GM13976 (cell line): Measurements from ENCODE around the gene SLC35F3.
"Not testable (repeated sequence)": the region's sequence is repeated elsewhere in the genome, so short reads cannot be mapped to it uniquely, and the experiment has no call there.

Experiments used
- DNase-seq: peaks from one replicate; pipeline ENCODE4 v3.0.0; 2012; ENCODE audit warnings: low spot score
- CTCF ChIP-seq: IDR thresholded peaks from 2 replicates; pipeline ENCODE4 v1.5.1; 2012; ENCODE audit warnings: borderline replicate concordance, mild to moderate bottlenecking; ENCODE audit not compliant: insufficient read depth; ENCODE audit errors: extremely low read depth, missing control alignments, control extremely low read depth
- in situ Hi-C: fragments of 300-500 bp; cut with MboI; formaldehyde crosslinking; loops from one replicate; pipeline ENCODE4 v1.12.0; 2022; ENCODE audit warnings: low sequenced_read_pairs, mixed read lengths, inconsistent platforms; ENCODE audit not compliant: unreplicated experiment

The SLC35F3 gene

GRCh38 chr1:234337233-234337632 is 432.8 kb downstream of the SLC35F3 start:
- in situ Hi-C loops = no loop called here
- no peak for TF ChIP-seq CTCF
- no peak for DNase-seq

- in situ Hi-C loops = no loop called here
- no peak for DNase-seq
- no peak for TF ChIP-seq CTCF
Measured at GRCh38 chr1:234340528-234340927, 436.1 kb downstream of the SLC35F3 start.

DNA sequence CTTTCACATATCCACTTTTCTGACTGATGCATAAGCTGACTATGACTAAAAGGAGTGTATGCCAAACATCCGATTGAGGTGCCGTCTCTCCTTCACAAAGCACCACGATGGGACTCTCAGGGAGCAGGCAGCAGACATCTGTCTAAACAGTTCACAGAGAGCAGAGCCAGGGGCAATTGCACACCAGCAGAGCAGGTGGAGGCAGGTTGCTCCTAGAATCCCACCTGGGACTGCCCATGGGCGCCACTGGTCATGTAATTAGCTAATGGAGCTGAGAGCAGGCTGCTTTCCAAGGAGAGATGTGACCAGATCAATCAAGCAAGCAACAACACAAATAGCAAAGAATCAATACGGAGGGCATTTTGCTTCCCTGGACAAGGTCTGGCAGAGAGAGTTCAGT is 438.3 kb downstream of the SLC35F3 start:
- no peak for DNase-seq
- in situ Hi-C loops = no loop called here
- no peak for TF ChIP-seq CTCF

DNA sequence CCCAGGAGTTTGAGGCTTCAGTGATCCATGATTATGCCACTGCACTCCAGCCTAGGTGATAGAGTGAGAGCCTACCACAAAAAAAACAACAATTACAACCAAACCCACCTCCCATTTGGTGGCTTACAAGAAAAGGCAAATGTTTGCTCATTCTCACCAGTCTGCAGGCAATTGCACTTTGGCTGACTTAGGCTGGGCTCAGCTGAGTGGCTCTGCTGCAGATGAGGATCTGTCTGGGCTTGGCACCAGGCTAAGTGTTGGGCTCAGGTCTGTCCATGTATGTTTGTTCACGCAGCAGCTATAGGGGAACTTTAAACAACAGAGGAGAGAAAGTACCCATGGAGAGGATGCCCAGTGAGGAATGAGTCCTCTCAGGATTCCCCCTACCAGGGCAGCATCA is 440.8 kb downstream of the SLC35F3 start:
- TF ChIP-seq CTCF = no peak

DNA sequence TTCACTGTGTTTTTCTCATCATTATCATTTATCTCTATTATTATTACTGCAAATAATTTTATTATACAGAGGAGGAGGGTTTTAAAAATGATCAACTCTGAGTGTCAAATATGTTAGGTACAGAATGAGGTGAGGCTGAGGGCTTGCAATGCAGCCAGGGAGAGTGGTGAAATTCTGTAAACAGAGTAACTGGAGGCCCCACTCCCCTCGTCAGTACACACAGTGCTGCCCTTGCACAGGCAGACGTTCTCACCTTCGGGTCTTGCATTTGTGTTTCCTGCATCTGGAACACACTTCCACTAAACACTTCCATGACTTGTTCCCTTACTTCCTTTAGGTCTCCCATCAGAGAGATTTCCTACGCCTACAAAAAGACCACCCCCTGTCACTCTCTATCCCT is 444.5 kb downstream of the SLC35F3 start:
- DNase-seq = no peak
- TF ChIP-seq CTCF = no peak
- in situ Hi-C loops = no loop called here

More for the DNA sequence above, 440.8 kb downstream of the SLC35F3 start:
- no peak for DNase-seq
- in situ Hi-C loops = no loop called here

GRCh38 chr1:234355782-234356510 is 451.5 kb downstream of the SLC35F3 start:
- DNase-seq = no peak
- in situ Hi-C loops = no loop called here
- TF ChIP-seq CTCF = no peak

DNA sequence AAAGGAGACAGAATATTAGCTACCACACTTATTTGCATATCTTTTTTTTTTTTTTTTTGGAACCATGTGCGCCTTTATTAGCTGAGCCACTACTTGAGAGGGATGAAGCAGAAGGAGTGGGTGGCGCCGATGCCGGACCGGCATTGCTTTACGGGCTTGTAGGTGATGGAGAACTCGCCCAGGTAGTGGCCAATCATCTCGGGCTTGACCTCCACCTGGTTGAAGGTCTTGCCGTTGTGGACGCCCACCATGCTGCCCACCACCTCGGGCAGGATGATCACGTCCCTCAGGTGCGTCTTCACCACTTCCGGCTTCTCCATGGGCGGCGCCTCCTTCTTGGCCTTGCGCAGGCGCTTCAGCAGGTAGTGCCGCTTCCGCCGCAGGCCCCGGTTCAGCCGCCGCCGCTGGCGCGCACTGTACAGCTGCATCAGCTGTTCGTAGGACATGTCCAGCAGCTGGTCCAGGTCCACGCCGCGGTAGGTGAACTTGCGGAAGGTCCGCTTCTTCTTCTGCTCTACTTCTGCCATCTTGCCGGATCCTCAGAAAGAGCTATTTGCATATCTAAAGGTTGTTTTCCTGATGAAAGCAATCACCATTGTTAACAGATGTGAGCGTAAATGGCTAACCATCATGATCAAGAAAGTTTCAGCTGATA is 452.3 kb downstream of the SLC35F3 start:
- in situ Hi-C loops, DNase-seq: not testable (repeated sequence)
